ENCODE data around the gene PIANP.

DNA sequence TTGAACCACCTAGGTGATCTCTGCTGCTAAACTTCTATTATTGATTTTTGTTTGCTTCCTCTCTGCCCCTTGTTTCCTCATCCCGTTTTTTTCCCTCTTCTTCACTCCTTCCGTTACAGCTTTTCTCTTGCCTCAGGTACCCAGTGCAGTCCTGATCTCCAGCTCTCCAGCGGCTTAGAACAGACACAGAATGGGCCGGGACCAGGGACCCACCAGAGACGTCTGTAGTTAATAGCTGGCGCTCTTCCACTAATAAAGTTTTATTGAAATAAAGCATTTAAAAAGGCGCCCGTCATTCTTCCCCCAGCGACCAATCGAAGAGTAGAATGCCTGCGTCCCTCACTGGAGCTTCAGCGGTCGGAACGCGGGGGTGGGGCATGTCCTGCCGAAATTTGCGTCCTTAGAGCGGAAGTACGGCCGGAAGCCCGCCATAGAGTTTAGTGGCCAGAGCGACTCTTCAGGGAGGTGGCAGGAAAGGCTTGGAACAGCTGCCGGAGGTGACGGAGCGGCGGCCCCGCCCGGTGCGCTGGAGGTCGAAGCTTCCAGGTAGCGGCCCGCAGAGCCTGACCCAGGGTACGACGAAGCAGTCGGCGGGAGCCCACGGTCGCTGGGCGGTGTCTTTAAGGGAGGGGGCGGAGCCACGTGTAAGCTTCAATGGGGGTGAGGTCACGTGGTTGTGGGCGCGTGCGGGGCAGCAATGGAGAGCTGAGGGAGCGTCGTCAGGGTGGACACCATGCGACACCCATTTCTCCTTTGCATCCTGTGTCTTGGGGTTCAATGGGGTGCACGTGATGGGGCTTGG is 23.2 kb upstream of the PIANP start, which contains the start of gene COPS7A:
- TF ChIP-seq RELA (IDR thresholded peaks at IDR 0.05; ENCODE audit: borderline replicate concordance, partially characterized antibody) = peak; percentile 9
- TF ChIP-seq, protein P1, sequence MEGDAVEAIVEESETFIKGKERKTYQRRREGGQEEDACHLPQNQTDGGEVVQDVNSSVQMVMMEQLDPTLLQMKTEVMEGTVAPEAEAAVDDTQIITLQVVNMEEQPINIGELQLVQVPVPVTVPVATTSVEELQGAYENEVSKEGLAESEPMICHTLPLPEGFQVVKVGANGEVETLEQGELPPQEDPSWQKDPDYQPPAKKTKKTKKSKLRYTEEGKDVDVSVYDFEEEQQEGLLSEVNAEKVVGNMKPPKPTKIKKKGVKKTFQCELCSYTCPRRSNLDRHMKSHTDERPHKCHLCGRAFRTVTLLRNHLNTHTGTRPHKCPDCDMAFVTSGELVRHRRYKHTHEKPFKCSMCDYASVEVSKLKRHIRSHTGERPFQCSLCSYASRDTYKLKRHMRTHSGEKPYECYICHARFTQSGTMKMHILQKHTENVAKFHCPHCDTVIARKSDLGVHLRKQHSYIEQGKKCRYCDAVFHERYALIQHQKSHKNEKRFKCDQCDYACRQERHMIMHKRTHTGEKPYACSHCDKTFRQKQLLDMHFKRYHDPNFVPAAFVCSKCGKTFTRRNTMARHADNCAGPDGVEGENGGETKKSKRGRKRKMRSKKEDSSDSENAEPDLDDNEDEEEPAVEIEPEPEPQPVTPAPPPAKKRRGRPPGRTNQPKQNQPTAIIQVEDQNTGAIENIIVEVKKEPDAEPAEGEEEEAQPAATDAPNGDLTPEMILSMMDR (IDR thresholded peaks at IDR 0.05 in 2 of 3, conservative IDR thresholded peaks at IDR 0.05 in 1 of 3; ENCODE audit: control insufficient read depth in 2 of 3, extremely low read depth in 1 of 3, insufficient read depth in 1 of 3, low read depth in 3 of 3, low read length in 3 of 3) = peak in 1 of 3 experiments; percentile 10; a peak in 1 of 6 replicates
- TF ChIP-seq SIN3A (IDR thresholded peaks at IDR 0.05; ENCODE audit: low read depth, low read length) = peak; percentile 92
- TF ChIP-seq POLR2AphosphoS5 (IDR thresholded peaks at IDR 0.05; ENCODE audit: low read length) = peak; percentile 94
- no peak; the same call in 1 of the 2 replicates for TF ChIP-seq RB1 (IDR thresholded peaks at IDR 0.05; ENCODE audit: borderline replicate concordance)
- peak; percentile 96 for TF ChIP-seq CREB1 (IDR thresholded peaks at IDR 0.05; ENCODE audit: low read depth)
- TF ChIP-seq, protein P2, sequence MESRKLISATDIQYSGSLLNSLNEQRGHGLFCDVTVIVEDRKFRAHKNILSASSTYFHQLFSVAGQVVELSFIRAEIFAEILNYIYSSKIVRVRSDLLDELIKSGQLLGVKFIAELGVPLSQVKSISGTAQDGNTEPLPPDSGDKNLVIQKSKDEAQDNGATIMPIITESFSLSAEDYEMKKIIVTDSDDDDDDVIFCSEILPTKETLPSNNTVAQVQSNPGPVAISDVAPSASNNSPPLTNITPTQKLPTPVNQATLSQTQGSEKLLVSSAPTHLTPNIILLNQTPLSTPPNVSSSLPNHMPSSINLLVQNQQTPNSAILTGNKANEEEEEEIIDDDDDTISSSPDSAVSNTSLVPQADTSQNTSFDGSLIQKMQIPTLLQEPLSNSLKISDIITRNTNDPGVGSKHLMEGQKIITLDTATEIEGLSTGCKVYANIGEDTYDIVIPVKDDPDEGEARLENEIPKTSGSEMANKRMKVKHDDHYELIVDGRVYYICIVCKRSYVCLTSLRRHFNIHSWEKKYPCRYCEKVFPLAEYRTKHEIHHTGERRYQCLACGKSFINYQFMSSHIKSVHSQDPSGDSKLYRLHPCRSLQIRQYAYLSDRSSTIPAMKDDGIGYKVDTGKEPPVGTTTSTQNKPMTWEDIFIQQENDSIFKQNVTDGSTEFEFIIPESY (IDR thresholded peaks at IDR 0.05) = no peak
- TF ChIP-seq BHLHE40 (IDR thresholded peaks at IDR 0.05; ENCODE audit: borderline replicate concordance in 1 of 2, low read depth in 2 of 2, low read length in 1 of 2) = peak; percentile 91 to 95
